GM13976 (cell line): ENCODE results near the gene MED31.

Experiments used
- DNase-seq: peaks from one replicate; pipeline ENCODE4 v3.0.0; 2012; ENCODE audit warnings: low spot score
- CTCF ChIP-seq: IDR thresholded peaks from 2 replicates; pipeline ENCODE4 v1.5.1; 2012; ENCODE audit warnings: borderline replicate concordance, mild to moderate bottlenecking; ENCODE audit not compliant: insufficient read depth; ENCODE audit errors: extremely low read depth, missing control alignments, control extremely low read depth
- in situ Hi-C: fragments of 300-500 bp; cut with MboI; formaldehyde crosslinking; loops from one replicate; pipeline ENCODE4 v1.12.0; 2022; ENCODE audit warnings: low sequenced_read_pairs, mixed read lengths, inconsistent platforms; ENCODE audit not compliant: unreplicated experiment

Gene MED31

GRCh38 chr17:6679241-6679640 lies 27.8 kb upstream of the MED31 start:
- TF ChIP-seq CTCF = no peak
- no peak for DNase-seq
- in situ Hi-C loops = no loop called here

GRCh38 chr17:6677946-6678345 lies 26.5 kb upstream of the MED31 start:
- in situ Hi-C loops = no loop called here
- TF ChIP-seq CTCF = no peak

DNA sequence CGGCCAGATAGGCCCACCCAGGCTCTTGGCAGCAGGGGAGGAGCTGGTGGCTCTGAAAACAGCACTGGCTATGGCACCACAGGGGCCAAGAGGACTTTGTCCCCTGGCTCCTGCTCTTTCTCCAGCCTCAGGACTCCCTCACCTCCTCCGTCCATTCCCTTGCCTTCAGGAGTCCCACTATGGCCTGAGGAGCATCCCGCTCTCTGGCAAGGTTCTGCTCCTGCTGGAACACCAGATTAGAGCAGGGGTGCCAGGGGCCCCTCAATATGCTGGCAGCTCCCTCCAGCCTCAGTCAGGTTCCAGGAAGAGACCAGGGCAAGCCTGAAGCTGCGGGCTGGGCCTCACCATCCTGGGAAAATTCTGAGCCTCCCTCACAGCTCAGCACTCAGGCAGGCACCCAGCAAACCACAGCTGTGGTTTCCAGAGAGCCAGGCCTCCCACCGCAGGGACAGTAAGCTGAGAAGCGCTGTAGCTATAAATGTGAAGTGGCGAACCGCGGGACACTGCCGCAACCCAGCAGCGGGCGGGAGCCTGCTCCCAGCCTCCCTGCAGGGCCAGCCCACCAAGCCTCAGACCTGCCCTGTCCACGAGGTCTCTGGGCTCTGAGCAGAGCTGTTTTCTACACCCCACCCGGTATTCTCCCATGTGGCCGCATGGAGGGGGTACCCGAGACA lies 25.9 kb upstream of the MED31 start:
- in situ Hi-C loops = no loop called here
- no peak for TF ChIP-seq CTCF
- DNase-seq = peak; percentile 43

More at GRCh38 chr17:6677946-6678345, 26.5 kb upstream of the MED31 start:
- no peak for DNase-seq

GRCh38 chr17:6676802-6677157 lies 25.4 kb upstream of the MED31 start:
- TF ChIP-seq CTCF = no peak
- no peak for DNase-seq
- in situ Hi-C loops = no loop called here

DNA sequence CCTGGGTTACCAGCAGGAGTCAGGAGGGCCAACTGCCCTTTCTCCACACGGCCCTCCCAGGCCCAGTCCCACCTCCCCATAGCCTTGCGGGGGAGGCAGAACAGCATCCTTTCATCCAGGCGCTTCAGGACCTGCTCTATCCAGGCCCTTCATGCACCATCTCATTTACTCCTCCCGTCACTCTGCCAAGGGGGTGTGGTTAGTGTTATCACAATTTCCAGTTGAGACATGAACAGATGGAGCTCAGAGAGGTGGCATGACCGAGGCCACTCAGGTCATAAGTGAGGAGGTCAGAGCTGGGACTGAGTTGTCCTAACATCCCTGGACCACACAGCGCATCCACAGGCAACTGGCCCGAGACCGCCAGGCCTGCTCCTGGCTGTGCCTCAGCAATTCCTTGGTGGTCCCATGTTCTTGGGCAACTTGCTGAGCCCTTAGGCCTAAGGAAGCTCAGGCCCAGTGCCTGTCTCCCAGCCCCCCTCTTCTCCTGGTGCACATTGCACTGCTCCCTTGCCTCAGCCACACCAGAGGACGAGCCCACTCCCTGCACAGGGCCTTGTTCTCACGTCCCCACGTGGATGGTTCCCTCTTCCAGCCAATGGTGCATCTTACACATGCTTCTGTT lies 23.9 kb upstream of the MED31 start:
- DNase-seq = no peak
- in situ Hi-C loops = no loop called here
- TF ChIP-seq CTCF = no peak

DNA sequence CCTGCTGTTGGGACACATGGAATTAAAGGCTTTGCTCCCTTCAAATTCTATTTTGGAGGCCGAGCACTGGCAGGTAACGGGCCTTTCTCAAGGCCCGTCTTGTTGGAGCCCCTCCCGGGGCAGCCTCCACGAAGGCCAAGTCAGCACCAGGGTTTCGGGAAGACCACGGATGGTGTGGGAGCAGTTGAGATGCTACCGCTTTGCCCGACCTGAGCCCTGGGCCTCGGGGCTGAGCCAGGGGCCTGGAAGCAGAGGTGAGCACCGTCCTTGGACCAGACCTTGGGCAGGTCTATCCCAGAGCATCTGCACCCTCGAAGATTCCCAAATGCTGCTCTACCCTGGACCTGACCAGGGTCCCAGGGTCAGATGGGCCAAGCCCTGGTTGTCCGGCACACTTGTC lies 23.2 kb upstream of the MED31 start:
- no peak for TF ChIP-seq CTCF
- in situ Hi-C loops = loop anchor here (25.0 kb wide), 1 partner anchor 338 kb away; the partner anchor contains the start of genes BCL6B and RNASEK

More for the DNA sequence above, 23.2 kb upstream of the MED31 start:
- DNase-seq = no peak
